ENCODE data around the gene PTPRH. TPM values are rescaled to one million over a fixed set of nuclear protein-coding genes. Genes with fewer than 3 reads are reported as not detected.
A peak's percentile ranks its signal among the peaks of the same experiment; 100 is the strongest.

Gene PTPRH
- polyA plus RNA-seq, 1 experiment = 4.3 TPM

DNA sequence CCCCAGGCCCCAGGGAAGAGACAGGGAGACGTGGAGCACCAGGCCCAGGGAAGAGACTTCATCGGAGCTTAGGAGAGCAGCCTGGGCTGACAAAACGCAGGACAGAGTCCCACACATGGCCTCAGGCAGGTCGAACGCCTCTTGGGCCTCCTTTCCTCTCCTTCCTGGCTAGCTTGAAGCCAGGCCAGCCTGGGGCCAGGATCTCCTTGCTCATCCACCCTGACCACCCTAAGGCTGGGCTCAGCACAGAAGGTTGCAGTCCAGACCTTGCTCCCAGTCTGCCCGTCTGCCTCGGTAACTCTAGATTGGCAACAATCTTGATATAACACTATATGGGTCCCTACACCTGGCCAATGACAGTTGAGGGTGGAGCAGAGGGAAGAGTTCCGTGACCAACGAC lies 39.4 kb upstream of the PTPRH start:
- POLR2A ChIA-PET = no interaction called here
- H3K27me3 ChIP-seq (ENCODE audit: control insufficient read depth, insufficient read depth, low read length) = no peaks in the 10 kb centered on the region
- peaks cover 23% of the 10 kb centered on the region for H3K36me3 ChIP-seq (ENCODE audit: control insufficient read depth, insufficient read depth, low read length)
- DNase-seq (ENCODE audit: low read depth) = no peak
- no peak overlapping the region for H3K4me3 ChIP-seq (ENCODE audit: low read depth, low read length)
- TF ChIP-seq, protein P1, sequence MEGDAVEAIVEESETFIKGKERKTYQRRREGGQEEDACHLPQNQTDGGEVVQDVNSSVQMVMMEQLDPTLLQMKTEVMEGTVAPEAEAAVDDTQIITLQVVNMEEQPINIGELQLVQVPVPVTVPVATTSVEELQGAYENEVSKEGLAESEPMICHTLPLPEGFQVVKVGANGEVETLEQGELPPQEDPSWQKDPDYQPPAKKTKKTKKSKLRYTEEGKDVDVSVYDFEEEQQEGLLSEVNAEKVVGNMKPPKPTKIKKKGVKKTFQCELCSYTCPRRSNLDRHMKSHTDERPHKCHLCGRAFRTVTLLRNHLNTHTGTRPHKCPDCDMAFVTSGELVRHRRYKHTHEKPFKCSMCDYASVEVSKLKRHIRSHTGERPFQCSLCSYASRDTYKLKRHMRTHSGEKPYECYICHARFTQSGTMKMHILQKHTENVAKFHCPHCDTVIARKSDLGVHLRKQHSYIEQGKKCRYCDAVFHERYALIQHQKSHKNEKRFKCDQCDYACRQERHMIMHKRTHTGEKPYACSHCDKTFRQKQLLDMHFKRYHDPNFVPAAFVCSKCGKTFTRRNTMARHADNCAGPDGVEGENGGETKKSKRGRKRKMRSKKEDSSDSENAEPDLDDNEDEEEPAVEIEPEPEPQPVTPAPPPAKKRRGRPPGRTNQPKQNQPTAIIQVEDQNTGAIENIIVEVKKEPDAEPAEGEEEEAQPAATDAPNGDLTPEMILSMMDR (IDR thresholded peaks at IDR 0.05; ENCODE audit: insufficient read depth, low read depth, low read length) = no peak
- CTCF ChIA-PET = no interaction called here

DNA sequence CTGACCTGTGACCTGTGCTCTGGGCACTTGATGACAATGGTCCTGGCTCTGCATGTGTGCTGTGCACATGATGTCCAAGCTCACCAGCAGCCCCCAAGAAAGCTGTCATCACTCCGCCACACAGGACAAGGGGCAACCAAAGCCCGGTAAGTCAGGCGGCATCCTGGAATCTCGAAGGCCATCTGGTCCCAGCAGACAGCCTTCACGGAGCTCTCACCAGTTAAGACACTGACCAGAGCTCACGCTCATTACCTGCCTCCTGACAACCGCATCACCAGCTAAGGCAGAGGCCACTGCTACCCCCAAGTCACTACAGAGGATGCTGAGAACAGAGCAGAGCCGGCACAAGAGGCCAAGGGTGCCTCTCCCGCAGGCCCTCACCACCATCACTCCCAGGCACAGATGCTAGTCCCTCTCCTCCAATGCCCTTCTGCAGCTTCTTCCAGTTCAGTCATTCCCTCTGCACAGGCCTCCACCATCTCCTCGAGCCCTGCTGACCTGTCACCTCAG lies 38.9 kb upstream of the PTPRH start:
- ChIA-PET POLR2A (no interaction called here), CTCF (no interaction called here)
- no peak for DNase-seq (ENCODE audit: low read depth)
- Histone ChIP-seq H3K4me3 (ENCODE audit: low read depth, low read length) (no peak overlapping the region), H3K36me3 (ENCODE audit: control insufficient read depth, insufficient read depth, low read length) (peaks cover 24% of the 10 kb centered on the region), H3K27me3 (ENCODE audit: control insufficient read depth, insufficient read depth, low read length) (no peaks in the 10 kb centered on the region)
- TF ChIP-seq, protein P1 (IDR thresholded peaks at IDR 0.05; ENCODE audit: insufficient read depth, low read depth, low read length) = no peak

DNA sequence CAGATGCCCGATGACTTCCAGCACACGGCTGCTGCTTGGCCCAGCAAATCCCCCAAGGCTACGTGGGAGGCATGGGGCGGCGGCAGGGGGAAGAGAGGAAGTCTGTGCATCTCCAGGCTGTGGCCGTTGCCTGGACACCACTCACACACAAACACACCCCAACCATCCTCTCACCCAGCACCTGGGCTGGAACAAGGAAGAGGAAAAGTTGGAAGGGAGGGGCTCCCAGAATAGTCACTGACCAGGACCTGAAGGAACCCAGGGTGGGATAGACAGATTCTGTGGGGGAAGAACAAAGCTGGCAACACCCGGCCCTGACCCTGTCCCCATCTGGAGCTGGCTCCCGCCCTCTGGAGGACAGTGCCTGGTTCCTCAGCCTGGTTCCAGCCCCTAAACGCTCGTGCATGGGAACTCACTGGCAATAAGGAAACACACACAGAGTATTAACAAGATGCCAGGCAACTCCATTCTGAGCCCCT lies 38.4 kb upstream of the PTPRH start:
- no peaks in the 10 kb centered on the region for H3K27me3 ChIP-seq (ENCODE audit: control insufficient read depth, insufficient read depth, low read length)
- H3K4me3 ChIP-seq (ENCODE audit: low read depth, low read length) = no peak overlapping the region
- CTCF ChIA-PET = no interaction called here
- TF ChIP-seq, protein P1 (IDR thresholded peaks at IDR 0.05; ENCODE audit: insufficient read depth, low read depth, low read length) = no peak
- POLR2A ChIA-PET = no interaction called here
- peaks cover 24% of the 10 kb centered on the region for H3K36me3 ChIP-seq (ENCODE audit: control insufficient read depth, insufficient read depth, low read length)
- DNase-seq (ENCODE audit: low read depth) = peak; percentile 35

DNA sequence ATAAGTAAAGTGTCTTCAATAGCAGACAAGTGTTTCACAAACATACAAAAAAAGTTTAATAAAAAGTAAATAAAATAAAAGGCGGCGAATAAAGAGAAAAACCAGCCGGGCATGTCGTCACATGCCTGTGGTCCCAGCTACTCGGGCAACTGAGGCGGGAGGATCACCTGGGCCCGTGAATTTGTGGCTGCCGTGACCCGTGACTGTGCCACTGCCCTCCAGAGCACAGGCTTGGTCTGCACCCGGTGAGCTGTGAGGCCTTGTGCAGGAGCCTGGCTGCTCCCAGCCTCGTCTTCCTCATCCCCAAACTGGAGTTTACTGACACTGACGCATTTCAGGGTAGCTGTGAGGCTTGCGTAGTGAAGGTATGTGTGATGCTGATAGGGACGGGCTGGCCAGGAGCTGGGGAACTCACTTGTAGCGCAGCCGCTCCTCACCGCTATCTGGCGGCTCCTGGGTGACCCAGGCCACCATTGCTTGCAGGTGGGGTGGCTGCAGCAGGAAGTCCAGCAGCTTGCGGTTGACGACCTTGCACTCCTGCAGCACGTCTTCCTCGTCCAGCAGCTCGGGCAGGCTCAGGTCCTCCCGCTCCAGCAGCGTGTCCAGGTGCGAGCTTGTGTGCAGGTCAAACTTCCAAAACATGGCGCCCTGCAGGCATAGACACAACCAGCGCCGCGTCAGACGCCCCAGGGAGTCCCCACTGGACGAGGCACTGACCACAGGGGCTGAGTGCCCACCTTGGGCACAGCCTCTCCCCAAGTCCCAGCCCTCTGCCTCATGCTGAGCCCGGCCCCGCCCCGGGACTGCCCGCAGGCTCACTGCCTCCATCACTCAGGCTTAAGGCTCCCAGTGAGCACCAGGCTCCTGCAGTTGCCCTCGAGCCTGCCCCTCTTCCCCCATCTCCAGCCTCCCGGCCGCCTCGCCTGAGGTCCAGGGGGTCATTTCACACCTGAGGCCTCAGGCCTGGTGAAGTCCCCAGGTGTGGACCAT lies 37.5 kb upstream of the PTPRH start:
- no peak for DNase-seq (ENCODE audit: low read depth)
- POLR2A ChIA-PET = no interaction called here
- peaks cover 31% of the 10 kb centered on the region for H3K36me3 ChIP-seq (ENCODE audit: control insufficient read depth, insufficient read depth, low read length)
- H3K27me3 ChIP-seq (ENCODE audit: control insufficient read depth, insufficient read depth, low read length) = no peaks in the 10 kb centered on the region
- CTCF ChIA-PET = interaction anchor here (0.6 to 0.9 kb wide), 3 partner anchors 11 to 106 kb away, joined by 3 read pairs; no protein-coding TSS in a partner anchor
- TF ChIP-seq, protein P1 (IDR thresholded peaks at IDR 0.05; ENCODE audit: insufficient read depth, low read depth, low read length) = no peak
- no peak overlapping the region for H3K4me3 ChIP-seq (ENCODE audit: low read depth, low read length)

DNA sequence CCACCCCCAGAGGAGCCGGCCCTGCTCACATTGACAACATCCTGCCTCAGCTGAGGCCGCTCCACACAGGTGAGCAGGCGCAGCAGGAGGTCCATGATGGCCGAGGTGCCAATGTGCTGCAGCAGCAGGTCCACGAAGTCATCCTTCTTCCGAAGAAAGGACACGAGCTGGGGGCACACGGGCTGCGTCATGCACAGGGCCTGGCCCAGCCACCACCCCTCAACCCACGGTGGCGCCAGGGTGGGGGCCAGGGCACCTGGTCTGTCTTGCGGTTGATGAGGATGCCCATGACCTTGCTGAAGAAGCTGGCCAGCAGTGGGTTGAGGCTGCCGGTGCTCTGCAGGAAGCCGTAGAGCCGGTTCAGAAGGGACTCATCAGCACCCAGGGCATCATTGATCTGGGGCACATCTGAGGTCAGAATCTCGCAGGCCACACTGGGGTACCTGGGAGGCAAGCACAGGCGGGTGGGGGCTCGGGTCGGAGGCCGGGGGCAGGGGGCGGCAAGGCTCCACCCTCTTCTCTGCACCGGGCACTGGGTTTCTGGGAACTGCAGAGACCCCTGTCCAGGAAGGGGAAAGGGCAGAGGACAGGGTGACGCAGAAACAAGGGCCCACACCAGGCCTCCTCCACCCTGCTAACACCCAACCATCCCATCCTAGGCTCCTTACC lies 36.1 kb upstream of the PTPRH start:
- TF ChIP-seq, protein P1 (IDR thresholded peaks at IDR 0.05; ENCODE audit: insufficient read depth, low read depth, low read length) = no peak
- H3K4me3 ChIP-seq (ENCODE audit: low read depth, low read length) = no peak overlapping the region
- DNase-seq (ENCODE audit: low read depth) = no peak
- CTCF ChIA-PET = interaction anchor here (0.9 to 1.7 kb wide), 2 partner anchors 9 to 104 kb away, joined by 3 to 4 read pairs; no protein-coding TSS in a partner anchor
- peaks cover 41% of the 10 kb centered on the region for H3K36me3 ChIP-seq (ENCODE audit: control insufficient read depth, insufficient read depth, low read length)
- no peaks in the 10 kb centered on the region for H3K27me3 ChIP-seq (ENCODE audit: control insufficient read depth, insufficient read depth, low read length)
- POLR2A ChIA-PET = no interaction called here
